ENCODE measurements around the gene SKP1.

DNA sequence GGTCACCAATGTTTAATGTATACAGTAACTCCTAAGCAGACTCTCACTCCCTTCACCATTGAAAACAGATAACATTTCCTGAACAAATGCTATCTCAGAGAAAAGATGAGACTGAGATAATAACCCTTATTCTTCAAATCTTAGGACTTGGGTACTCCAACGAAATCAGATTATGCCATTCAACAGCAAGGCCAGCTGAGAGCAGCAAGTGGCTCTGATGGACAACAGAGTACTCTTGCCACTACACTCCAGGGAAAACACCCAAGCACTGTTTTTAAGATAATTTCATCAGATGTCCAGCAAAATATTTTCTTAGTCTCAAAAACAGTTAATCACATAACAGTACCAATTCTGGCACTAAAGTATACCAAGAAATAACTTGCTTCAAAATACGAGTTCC is 39.0 kb upstream of the SKP1 start:
- no peak for TF ChIP-seq POLR2A (IDR thresholded peaks at IDR 0.05; ENCODE audit: low read depth, low read length)
- TF ChIP-seq TAF1 (IDR thresholded peaks at IDR 0.05; ENCODE audit: borderline replicate concordance, low read depth, low read length), result no peak
- TF ChIP-seq POLR2AphosphoS5 (IDR thresholded peaks at IDR 0.05; ENCODE audit: low read depth, low read length), result no peak
